Activated B cell treated with CpG ODN at 0.5 μM for 24 hours (primary cell): Measurements from ENCODE around the gene LIF. TPM values are rescaled to one million over a fixed set of nuclear protein-coding genes. Genes with fewer than 3 reads are reported as not detected.

Experiments
- ATAC-seq: fragments of 200-7000 bp; cut with Tn5 transposase; one replicate; pipeline ENCODE4 v1.10.0; 2021; ENCODE audit warnings: low read depth, mild to moderate bottlenecking, moderate library complexity
- CTCF ChIA-PET: fragments of 350-600 bp; sonication (Branson Sonifier 250); formaldehyde crosslinking; loops from one replicate; lab custom pipeline; 2021; ENCODE audit warnings: antibody characterized with exemption; lab: Charles Lee
- POLR2A ChIA-PET: fragments of 350-600 bp; sonication (Branson Sonifier 250); formaldehyde crosslinking; loops from one replicate; lab custom pipeline; 2021; ENCODE audit warnings: antibody characterized with exemption; lab: Charles Lee
- DNase-seq: peaks from one replicate; pipeline ENCODE4 v3.0.0; 2022
- H3K27ac Mint-ChIP-seq: one replicate; pipeline ENCODE4 v1.8.0; 2020; ENCODE audit warnings: mixed read lengths
- H3K27me3 Mint-ChIP-seq: one replicate; pipeline ENCODE4 v1.8.0; 2021; ENCODE audit warnings: mixed read lengths
- H3K36me3 Mint-ChIP-seq: one replicate; pipeline ENCODE4 v1.8.0; 2021; ENCODE audit warnings: low read depth, mixed read lengths
- H3K4me1 Mint-ChIP-seq: one replicate; pipeline ENCODE4 v1.8.0; 2021; ENCODE audit warnings: mixed read lengths
- H3K4me3 Mint-ChIP-seq: one replicate; pipeline ENCODE4 v1.8.0; 2020; ENCODE audit warnings: mild to moderate bottlenecking, mixed read lengths
- H3K9me3 Mint-ChIP-seq: one replicate; pipeline ENCODE4 v1.8.0; 2020; ENCODE audit warnings: mixed read lengths
- CTCF ChIP-seq: fragments of 200-600 bp; IDR thresholded peaks from one replicate; pipeline ENCODE4 v1.8.0; 2022; ENCODE audit warnings: antibody characterized with exemption, mild to moderate bottlenecking
- intact Hi-C: fragments of 100-400 bp; cut with micrococcal nuclease; formaldehyde crosslinking; loops from one replicate; pipeline ENCODE4 v1.15.1; 2024
- total RNA-seq: library from RNA; stranded (reverse); gene quantifications from 2 replicates; pipeline ENCODE4 v1.2.3, GENCODE V29; 2022

Gene LIF
- total RNA-seq, 1 donor from 2014 or later = 0.44 TPM

GRCh38 chr22:30190574-30190973, 56.0 kb downstream of the LIF start:
- CTCF ChIA-PET = no interaction called here
- no peak overlapping the region for H3K27ac Mint-ChIP-seq
- H3K36me3 Mint-ChIP-seq = no peaks in the 10 kb centered on the region
- peaks cover 26% of the 10 kb centered on the region for H3K4me1 Mint-ChIP-seq
- no peak overlapping the region for H3K4me3 Mint-ChIP-seq
- ATAC-seq (no peak), DNase-seq (no peak)
- intact Hi-C loops = no loop called here
- POLR2A ChIA-PET = interaction anchor here (0.7 kb wide), 1 partner anchor 132 kb away, joined by 3 read pairs; no protein-coding TSS in a partner anchor
- no peak for TF ChIP-seq CTCF
- H3K9me3 Mint-ChIP-seq = no peaks in the 10 kb centered on the region
- H3K27me3 Mint-ChIP-seq = peaks cover 12% of the 10 kb centered on the region

Other genes starting within 250 kb of the LIF start
- gene HORMAD2, start 166.3 kb downstream of the LIF start, total RNA-seq = not detected in 2 replicates
- gene OSM, start 20.1 kb upstream of the LIF start, total RNA-seq = 1.0 and 1.7 TPM in 2 replicates
- gene CASTOR1, start 42.7 kb upstream of the LIF start, total RNA-seq = 2.4 and 3.5 TPM in 2 replicates
- 20.1 and 20.4 TPM in 2 replicates for gene TBC1D10A, start 80.2 kb upstream of the LIF start, total RNA-seq
- gene SF3A1, start 110.1 kb upstream of the LIF start, total RNA-seq = 263 and 269 TPM in 2 replicates
- 1.8 and 2.9 TPM in 2 replicates for gene CCDC157, start 110.2 kb upstream of the LIF start, total RNA-seq
- gene RNF215, start 140.7 kb upstream of the LIF start, total RNA-seq = 8.6 and 8.8 TPM in 2 replicates
- 0.40 and 0.42 TPM in 2 replicates for gene SEC14L2, start 150.3 kb upstream of the LIF start, total RNA-seq
- 30.8 and 33.9 TPM in 2 replicates for gene MTFP1, start 179.0 kb upstream of the LIF start, total RNA-seq
- gene SEC14L3, start 225.3 kb upstream of the LIF start, total RNA-seq = not detected in 2 replicates